GM12878 (cell line): ENCODE results near the gene DNAJC15. TPM values are rescaled to one million over a fixed set of nuclear protein-coding genes. Genes with fewer than 3 reads are reported as not detected.

Experiments
- ATAC-seq: fragments of 200-7000 bp; cut with Tn5 transposase; 3 replicates; pipeline ENCODE4 v1.9.1; 2020; ENCODE audit warnings: mild to moderate bottlenecking, moderate library complexity
- BruUV-seq: library from RNA; stranded (reverse); fragments of 400-500 nt; replicated peaks from 2 replicates; lab custom pipeline; 2021; lab: Mats Ljungman, UMichigan
- CTCF ChIA-PET: fragments of 300-600 bp; sonication (Branson Sonifier 250); formaldehyde crosslinking; extraction: SDS; loops from one replicate; lab custom pipeline; 2021; ENCODE audit warnings: inconsistent platforms; lab: Yijun Ruan, JAX
- POLR2A ChIA-PET: fragments of 350-600 bp; formaldehyde crosslinking; extraction: SDS; loops from one replicate; lab custom pipeline; 2021; ENCODE audit warnings: inconsistent platforms; lab: Charles Lee
- RAD21 ChIA-PET: fragments of 300-600 bp; sonication (Branson Sonifier 250); formaldehyde crosslinking; loops from one replicate; lab custom pipeline; 2023; ENCODE audit warnings: antibody characterized with exemption; ENCODE audit not compliant: unreplicated experiment; lab: Charles Lee
- SMC1A ChIA-PET: fragments of 300-600 bp; sonication (Branson Sonifier 250); formaldehyde crosslinking; loops from one replicate; lab custom pipeline; 2023; ENCODE audit not compliant: unreplicated experiment, uncharacterized antibody; lab: Charles Lee
- DNase-seq: peaks from one replicate; pipeline ENCODE4 v3.0.0-alpha.2; 2011; ENCODE audit warnings: low read depth, low spot score
- FAIRE-seq: peaks from 3 replicates; lab custom pipeline; 2011; peaks lifted over from hg19 to GRCh38; lab: Jason Lieb, UNC
- H2AFZ ChIP-seq: 2 replicates; pipeline ENCODE4 v1.6.0; 2011; ENCODE audit warnings: low read depth, low read length, control low read depth; ENCODE audit not compliant: control insufficient read depth
- H3K27ac ChIP-seq: 2 replicates; pipeline ENCODE4 v1.5.1; 2011; ENCODE audit warnings: control low read depth; ENCODE audit not compliant: control insufficient read depth, insufficient read depth
- H3K27me3 ChIP-seq, 2 experiments: replicated peaks in 1 of 2; 2 replicates each; pipeline versions ENCODE4 v1.6.0 to v1.6.1; 2011; ENCODE audit warnings: low read length in 1 of 2; ENCODE audit not compliant: control insufficient read depth in 2 of 2, insufficient read depth in 2 of 2
- H3K36me3 ChIP-seq, 2 experiments: 2 replicates each; pipeline ENCODE4 v1.5.1; 2011; ENCODE audit warnings: low read length in 1 of 2; ENCODE audit not compliant: control insufficient read depth in 2 of 2, insufficient read depth in 2 of 2
- H3K4me1 ChIP-seq: 2 replicates; pipeline ENCODE4 v1.6.1; 2011; ENCODE audit warnings: mild to moderate bottlenecking, low read length, moderate library complexity, mixed read lengths; ENCODE audit not compliant: control insufficient read depth, insufficient read depth
- H3K4me2 ChIP-seq: 2 replicates; pipeline ENCODE4 v1.6.0; 2011; ENCODE audit warnings: control low read depth; ENCODE audit not compliant: control insufficient read depth, insufficient read depth
- H3K4me3 ChIP-seq: fragments of 200-600 bp; sonication (generic); 2 replicates; pipeline ENCODE4 v1.5.1; 2016
- H3K79me2 ChIP-seq: 2 replicates; pipeline ENCODE4 v1.6.0; 2011; ENCODE audit warnings: low read length; ENCODE audit not compliant: control insufficient read depth, insufficient read depth
- H3K9ac ChIP-seq: 2 replicates; pipeline ENCODE4 v1.8.0; 2011; ENCODE audit warnings: low read length, control low read depth, mixed read lengths; ENCODE audit not compliant: control insufficient read depth, insufficient read depth
- H3K9me3 ChIP-seq: replicated peaks from 3 replicates; pipeline ENCODE4 v1.5.1; 2011; ENCODE audit warnings: mild to moderate bottlenecking, low read length; ENCODE audit not compliant: control insufficient read depth, insufficient read depth
- H4K20me1 ChIP-seq: 2 replicates; pipeline ENCODE4 v1.6.0; 2011; ENCODE audit not compliant: control insufficient read depth, insufficient read depth
- CEBPZ ChIP-seq: fragments of 150-350 bp; IDR thresholded peaks from 2 replicates; pipeline ENCODE4 v1.6.1; 2016; ENCODE audit warnings: low read depth, low read length
- CHD4 ChIP-seq: fragments of 200-600 bp; sonication (generic); IDR thresholded peaks from 2 replicates; pipeline ENCODE4 v1.6.1; 2016; ENCODE audit warnings: mild to moderate bottlenecking
- CREM ChIP-seq: IDR thresholded peaks from 2 replicates; pipeline ENCODE4 v1.6.1; 2014; ENCODE audit warnings: antibody characterized with exemption, low read depth
- DPF2 ChIP-seq: fragments of 450-650 bp; IDR thresholded peaks from 2 replicates; pipeline ENCODE4 v1.6.1; 2017; ENCODE audit warnings: mild to moderate bottlenecking
- ELK1 ChIP-seq: IDR thresholded peaks from 2 replicates; pipeline ENCODE4 v1.6.1; 2012; ENCODE audit warnings: low read depth, low read length, improper control_type of control experiment
- FOXM1 ChIP-seq: IDR thresholded peaks from 2 replicates; pipeline ENCODE4 v1.6.1; 2012; ENCODE audit warnings: low read depth, mild to moderate bottlenecking, inconsistent platforms, low read length, moderate library complexity
- HCFC1 ChIP-seq: fragments of 150-350 bp; IDR thresholded peaks from 2 replicates; pipeline ENCODE4 v1.6.1; 2014; ENCODE audit warnings: low read length
- HDAC2 ChIP-seq: fragments of 200-600 bp; sonication (generic); IDR thresholded peaks from 2 replicates; pipeline ENCODE4 v1.6.1; 2017
- IKZF2 ChIP-seq, 2 experiments: fragments of 450-650 bp; IDR thresholded peaks; 2 replicates each; pipeline ENCODE4 v1.6.1; 2017; ENCODE audit warnings: mild to moderate bottlenecking in 2 of 2, moderate library complexity in 2 of 2
- MYC ChIP-seq: IDR thresholded peaks from 2 replicates; pipeline ENCODE4 v1.6.1; 2011; ENCODE audit warnings: mild to moderate bottlenecking, low read length, moderate library complexity, inconsistent platforms; ENCODE audit not compliant: insufficient read depth, insufficient replicate concordance, insufficient read length, severe bottlenecking
- POU2F2 ChIP-seq: IDR thresholded peaks from 3 replicates; pipeline ENCODE4 v1.6.1; 2011; ENCODE audit warnings: low read depth, mild to moderate bottlenecking, low read length, borderline replicate concordance
- RAD51 ChIP-seq: fragments of 450-650 bp; IDR thresholded peaks from 2 replicates; pipeline ENCODE4 v1.6.1; 2016; ENCODE audit warnings: moderate library complexity, mild to moderate bottlenecking, inconsistent platforms
- RUNX3 ChIP-seq: IDR thresholded peaks from 2 replicates; pipeline ENCODE4 v1.6.1; 2012; ENCODE audit warnings: low read length, inconsistent platforms
- SRF ChIP-seq, 2 experiments: IDR thresholded peaks; 2 replicates each; pipeline ENCODE4 v1.6.1; 2011; ENCODE audit warnings: low read depth in 2 of 2, low read length in 2 of 2, mild to moderate bottlenecking in 1 of 2, moderate library complexity in 1 of 2
- ZNF24 ChIP-seq: fragments of 450-650 bp; IDR thresholded peaks from 2 replicates; pipeline ENCODE4 v1.6.1; 2017; ENCODE audit warnings: antibody characterized with exemption, mild to moderate bottlenecking
- ZNF622 ChIP-seq: fragments of 450-650 bp; IDR thresholded peaks from 2 replicates; pipeline ENCODE4 v1.6.1; 2017; ENCODE audit warnings: mild to moderate bottlenecking, inconsistent platforms
- WGBS: methylation state at CpG from one replicate; pipeline ENCODE4 v1.1.6; 2016; ENCODE audit warnings: low lambda C conversion rate; ENCODE audit not compliant: insufficient replicate concordance, insufficient coverage; ENCODE audit errors: missing lambda C conversion rate; 5-methylcytosine and 5-hydroxymethylcytosine counted together
- in situ Hi-C: fragments of 300-500 bp; cut with MboI; formaldehyde crosslinking; loops from 9 replicates; pipeline ENCODE4 v1.14.3; 2018; ENCODE audit warnings: mixed read lengths
- intact Hi-C: fragments of 100-400 bp; cut with micrococcal nuclease; formaldehyde crosslinking; loops from one replicate; pipeline ENCODE4 v1.14.2; 2022; ENCODE audit not compliant: unreplicated experiment
- polyA plus RNA-seq, 11 experiments: library from polyadenylated mRNA; depleted of rRNA in 4 of 11; unstranded in 6 of 11; stranded (reverse) in 5 of 11; fragments of >200 nt; fragmentation: Nextera tagmentation in 4 of 11; fragmentation: Illumina TruSeq in 1 of 11; extraction: Ambion mirVana in 4 of 11; extraction: Trizol in 1 of 11; gene quantifications; 1 replicate in 1 of 11; 2 replicates in 10 of 11; pipeline versions ENCODE4 v1.2.1 to v1.2.3, GENCODE V29; 2011 to 2016; ENCODE audit warnings: inconsistent platforms in 2 of 11, missing spikeins in 2 of 11, low read depth in 1 of 11
- total RNA-seq, 4 experiments: library from RNA; depleted of rRNA in 3 of 4; stranded (reverse); fragments of >200 nt in 3 of 4; fragmentation: Illumina TruSeq in 1 of 4; extraction: Trizol in 1 of 4; gene quantifications; 2 replicates each; pipeline versions ENCODE4 v1.2.1 to v1.2.3, GENCODE V29; 2013 to 2021

The DNAJC15 gene
- total and polyA plus RNA-seq, 10 of the 15 experiments (the other 5 are each of a cell fraction or from before 2014, with no cell fraction given), result 13.1 to 104 (median 54.4) TPM

- H3K27ac ChIP-seq, result no peak overlapping the region
- intact Hi-C loops, result no loop called here
- no peak for FAIRE-seq
These were observed 113.7 kb downstream of the DNAJC15 start for GRCh38 chr13:43136920-43137575.

GRCh38 chr13:43139211-43139610 lies 115.8 kb downstream of the DNAJC15 start:
- Histone ChIP-seq H4K20me1 (no peaks in the 10 kb centered on the region), H3K4me3 (no peak overlapping the region), H3K4me2 (no peak overlapping the region), H3K9me3 (no peaks in the 10 kb centered on the region), H3K79me2 (no peaks in the 10 kb centered on the region), H3K4me1 (no peaks in the 10 kb centered on the region), H3K27me3 (no peaks in the 10 kb centered on the region; a peak in 1 of 4 replicates), H3K9ac (no peak overlapping the region), H3K27ac (no peak overlapping the region), H3K36me3 (no peaks in the 10 kb centered on the region)
- intact Hi-C loops (no loop called here), in situ Hi-C loops (no loop called here)
- POLR2A ChIA-PET, result no interaction called here
- FAIRE-seq, result no peak
- 13% methylated on average over 2 of the region's 2 CpGs for WGBS
- RAD21 ChIA-PET, result interaction anchor here (0.7 kb wide), 1 partner anchor 418 kb away, joined by 4 read pairs; no protein-coding TSS in a partner anchor
- no peak for ATAC-seq
- no peak for DNase-seq
- CTCF ChIA-PET, result interaction anchor here (0.6 kb wide), 1 partner anchor 58 kb away, joined by 3 read pairs; no protein-coding TSS in a partner anchor
- no TSS peak for BruUV-seq
- TF ChIP-seq ZNF622, result no peak
- no peak for TF ChIP-seq POU2F2
- no peak for TF ChIP-seq SRF (IDR thresholded peaks at IDR 0.05; ENCODE audit: low read depth in 2 of 2, low read length in 2 of 2)
- no peak for TF ChIP-seq ZNF24
- no peak for TF ChIP-seq DPF2
- no peak for TF ChIP-seq CREM
- no peak for TF ChIP-seq RAD51
- no peak for TF ChIP-seq RUNX3
- TF ChIP-seq ELK1, result no peak
- TF ChIP-seq CEBPZ, result no peak
- TF ChIP-seq MYC, result no peak
- TF ChIP-seq, all 136 proteins: peak for 0
- SMC1A ChIA-PET, result no interaction called here
- H2AFZ ChIP-seq, result no peak overlapping the region

More at GRCh38 chr13:43136920-43137575, 113.7 kb downstream of the DNAJC15 start:
- Histone ChIP-seq H3K4me3 (no peak overlapping the region), H2AFZ (no peak overlapping the region), H3K36me3 (no peaks in the 10 kb centered on the region), H3K4me2 (no peak overlapping the region), H3K27me3 (no peaks in the 10 kb centered on the region; a peak in 2 of 4 replicates), H3K9ac (no peak overlapping the region), H3K9me3 (no peaks in the 10 kb centered on the region), H4K20me1 (no peaks in the 10 kb centered on the region), H3K4me1 (no peaks in the 10 kb centered on the region), H3K79me2 (no peaks in the 10 kb centered on the region)
- ChIA-PET SMC1A (interaction anchor here (1.8 kb wide), 1 partner anchor 26 kb away, joined by 5 read pairs; no protein-coding TSS in a partner anchor), RAD21 (no interaction called here), POLR2A (no interaction called here), CTCF (interaction anchor here (0.8 kb wide), 1 partner anchor 166 kb away, joined by 3 read pairs; no protein-coding TSS in a partner anchor)
- WGBS, result 53% methylated on average over 7 of the region's 7 CpGs
- ATAC-seq (no peak), DNase-seq (no peak)
- in situ Hi-C loops, result no loop called here
- TF ChIP-seq FOXM1 (no peak), CHD4 (no peak), HDAC2 (no peak), HCFC1 (no peak), RAD51 (no peak), IKZF2 (IDR thresholded peaks at IDR 0.05) (no peak)
- no TSS peak for BruUV-seq
